NCI-H774 (cell line): ENCODE measurements around the gene SOX12.

Experiments
- DNase-seq: peaks from one replicate; lab custom pipeline; 2025; lab: John Stamatoyannopoulos, UW

Gene SOX12

DNA sequence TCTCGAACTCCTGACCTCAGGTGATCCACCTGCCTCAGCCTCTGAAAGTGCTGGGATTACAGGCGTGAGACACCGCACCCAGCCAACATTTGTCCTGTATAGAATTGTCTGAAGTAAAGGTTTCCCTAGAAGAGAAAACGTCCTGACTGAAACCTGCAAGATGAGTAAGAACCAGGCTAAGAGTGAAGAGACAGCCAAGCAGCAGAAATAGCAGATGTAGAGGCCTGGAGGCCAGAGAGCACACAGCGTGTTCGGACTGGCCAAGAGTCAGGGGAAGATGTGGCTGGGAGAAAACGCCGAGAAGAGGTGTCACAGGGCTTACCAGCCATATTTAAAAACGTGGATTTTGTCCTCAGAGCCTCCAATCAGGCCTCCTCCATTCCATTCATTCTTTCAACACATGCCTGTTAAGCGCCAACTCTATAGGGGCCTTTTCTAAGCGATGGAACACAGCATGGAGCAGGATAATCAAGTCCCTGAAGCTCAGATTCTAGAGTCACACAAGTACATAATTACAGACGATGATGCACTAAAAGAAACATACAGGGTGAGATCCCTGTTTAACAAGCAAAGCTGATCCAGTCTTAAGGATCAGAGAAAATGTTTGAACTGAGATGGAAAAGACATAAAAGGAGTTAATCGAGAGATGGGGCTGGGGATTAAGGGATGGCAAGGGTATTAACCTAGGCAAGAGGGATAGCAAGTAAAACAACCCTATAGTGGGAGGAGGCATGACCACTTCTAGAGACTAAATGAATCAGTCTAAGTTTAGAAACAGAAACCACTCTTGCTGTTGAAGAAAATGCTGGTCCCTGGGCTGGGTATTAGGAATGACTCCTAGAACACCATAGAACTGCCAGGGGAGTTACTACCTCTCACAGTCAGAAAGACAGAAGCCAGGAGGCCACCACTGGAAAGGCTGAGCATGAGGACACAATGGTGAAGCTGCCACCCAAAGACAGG is 23.2 kb upstream of the SOX12 start:
- DNase-seq = no peak

DNA sequence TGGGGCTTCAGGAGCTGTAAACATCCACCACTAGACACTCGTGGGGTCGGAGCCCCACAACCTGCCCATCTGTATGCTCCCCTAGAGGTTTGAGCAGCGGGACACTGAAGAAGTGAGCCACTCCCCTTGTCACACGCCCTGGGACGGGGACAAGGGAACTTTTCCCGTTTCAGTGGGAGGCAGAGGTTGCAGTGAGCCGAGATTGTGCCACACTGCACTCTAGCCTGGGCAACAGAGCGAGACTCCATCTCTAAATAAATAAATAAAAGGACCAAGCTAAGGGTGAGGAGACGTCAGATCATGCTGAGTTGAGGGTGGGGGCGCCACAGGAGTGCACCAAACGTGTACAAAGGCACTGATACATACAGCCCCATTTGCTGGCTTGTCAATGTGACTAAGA is 19.6 kb upstream of the SOX12 start:
- no peak for DNase-seq

DNA sequence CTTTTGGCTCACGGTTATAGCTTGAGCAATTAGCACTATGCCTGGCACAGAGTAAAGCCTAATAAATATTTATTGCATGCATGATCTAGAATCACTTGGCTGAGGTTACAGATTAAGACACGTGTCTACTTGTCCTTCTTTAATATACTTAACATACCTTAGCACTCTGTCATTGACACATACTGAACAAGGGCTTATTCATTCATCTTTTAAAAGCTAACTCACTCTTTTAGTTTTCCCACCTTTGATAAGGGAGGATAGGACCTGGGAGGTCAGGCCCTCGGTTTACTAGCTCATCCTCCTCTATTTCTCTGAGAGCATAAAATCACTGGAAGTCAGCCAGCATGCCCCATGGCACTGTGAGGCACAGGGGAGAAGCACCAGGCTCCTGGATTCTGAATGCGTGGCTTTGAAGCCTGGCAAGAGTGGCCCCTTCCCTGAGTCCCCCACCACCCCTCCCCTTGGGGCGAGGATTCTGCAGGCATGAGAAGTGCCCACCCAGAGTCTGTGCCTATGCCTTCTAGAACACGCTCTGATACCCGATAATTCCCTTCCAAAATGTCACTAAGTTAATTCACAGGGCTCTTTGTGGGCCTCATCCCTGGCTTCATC is 16.8 kb upstream of the SOX12 start:
- DNase-seq = no peak

DNA sequence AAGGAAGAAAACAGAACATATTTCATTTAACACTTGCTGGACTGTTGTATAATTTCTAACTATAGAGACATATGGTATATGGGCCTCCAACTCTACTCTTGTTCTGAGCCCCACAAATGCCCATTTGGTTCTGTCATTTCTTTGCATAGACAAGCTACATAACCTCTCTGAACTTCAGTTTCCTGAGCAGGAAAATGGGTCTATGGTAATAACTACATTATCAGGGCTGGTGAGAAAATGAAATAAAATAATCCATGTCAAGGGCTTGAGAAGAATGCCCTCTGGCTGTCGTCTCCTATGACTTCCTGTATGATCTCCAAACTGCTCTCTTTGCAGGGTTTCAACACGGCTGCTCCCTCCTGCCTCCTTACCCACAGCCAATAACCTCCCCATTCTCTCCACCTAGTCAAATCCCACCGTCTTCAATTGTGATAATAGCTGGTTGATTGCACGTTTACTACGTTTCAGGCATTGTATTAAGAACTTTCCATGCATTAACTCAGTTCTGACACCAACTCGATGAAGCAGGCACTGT is 16.0 kb upstream of the SOX12 start:
- no peak for DNase-seq

DNA sequence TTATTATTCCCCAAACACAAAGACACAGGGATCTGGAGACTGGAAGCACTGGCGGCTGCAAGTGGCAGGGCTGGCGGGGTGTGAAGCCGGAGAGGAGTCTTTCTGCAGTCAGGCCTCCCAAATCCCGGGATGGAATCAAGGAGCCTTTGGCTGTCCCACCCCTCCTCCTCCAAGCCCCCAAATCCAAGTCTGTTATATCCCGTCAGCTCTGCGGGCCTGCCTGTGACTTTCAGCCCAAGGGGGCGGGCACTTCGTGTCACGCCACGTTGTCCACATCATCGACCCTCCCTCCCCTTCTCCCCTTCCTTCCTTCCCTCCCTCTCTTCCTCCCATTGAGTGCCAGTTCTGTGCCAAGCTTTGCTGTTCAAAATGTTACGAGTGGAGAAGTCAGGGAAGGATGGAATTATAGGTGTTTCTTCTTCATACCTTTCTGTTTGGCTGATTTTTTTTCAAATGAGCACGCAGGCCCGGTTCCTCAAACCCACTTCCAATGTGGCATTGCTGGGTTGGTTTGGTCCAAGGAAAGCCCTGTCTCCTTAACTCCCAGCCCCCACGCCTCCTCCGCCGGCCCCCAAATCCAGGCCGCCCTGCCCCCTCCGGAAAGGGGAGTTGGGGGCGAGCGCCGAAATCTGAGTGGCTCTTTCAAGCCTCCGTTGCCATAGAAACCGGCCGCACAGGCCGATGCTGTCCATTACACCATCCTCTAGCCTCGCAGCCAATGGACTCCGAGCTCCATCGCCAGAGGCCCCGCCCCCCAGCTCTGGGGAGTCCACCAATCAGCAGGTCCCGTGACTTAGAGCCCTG is 15.3 kb upstream of the SOX12 start:
- peak; percentile 98 for DNase-seq

DNA sequence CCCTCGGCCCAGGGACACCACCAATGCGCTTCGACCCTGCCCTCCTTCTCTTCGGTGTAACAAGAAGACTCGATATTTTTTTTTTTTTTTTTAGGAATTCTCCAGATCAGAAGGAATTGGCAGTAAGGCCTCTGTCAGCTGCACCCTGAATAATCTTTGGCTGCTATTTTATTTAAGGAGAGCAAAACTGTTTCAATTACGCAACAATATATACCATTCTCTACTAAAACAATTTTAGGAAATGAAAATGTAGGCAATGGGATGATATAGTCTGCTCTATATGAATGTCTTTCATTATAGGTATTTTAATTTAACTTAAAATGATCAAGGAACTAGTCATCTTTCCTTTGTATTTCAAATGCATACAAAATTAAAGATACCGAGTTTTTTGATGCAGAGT is 14.7 kb upstream of the SOX12 start:
- DNase-seq = no peak

DNA sequence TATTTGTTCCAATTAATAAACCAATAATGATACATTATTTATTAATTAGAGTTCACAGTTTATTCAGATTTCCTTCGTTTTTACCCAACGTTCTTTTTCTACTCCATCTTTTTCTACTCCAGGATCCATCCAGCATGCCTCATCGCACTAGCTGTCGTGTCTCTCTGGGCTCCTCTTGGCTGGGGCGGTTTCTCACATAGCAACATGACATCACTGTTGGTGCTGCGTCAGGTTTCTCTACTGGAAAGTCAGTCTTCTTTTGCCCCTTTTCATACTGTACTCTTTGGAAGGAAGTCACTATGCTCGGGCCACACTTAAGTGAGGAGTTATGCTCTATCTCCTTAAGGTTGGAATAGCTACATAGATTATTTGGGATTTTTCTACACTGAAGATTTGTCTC is 13.7 kb upstream of the SOX12 start:
- DNase-seq = no peak

DNA sequence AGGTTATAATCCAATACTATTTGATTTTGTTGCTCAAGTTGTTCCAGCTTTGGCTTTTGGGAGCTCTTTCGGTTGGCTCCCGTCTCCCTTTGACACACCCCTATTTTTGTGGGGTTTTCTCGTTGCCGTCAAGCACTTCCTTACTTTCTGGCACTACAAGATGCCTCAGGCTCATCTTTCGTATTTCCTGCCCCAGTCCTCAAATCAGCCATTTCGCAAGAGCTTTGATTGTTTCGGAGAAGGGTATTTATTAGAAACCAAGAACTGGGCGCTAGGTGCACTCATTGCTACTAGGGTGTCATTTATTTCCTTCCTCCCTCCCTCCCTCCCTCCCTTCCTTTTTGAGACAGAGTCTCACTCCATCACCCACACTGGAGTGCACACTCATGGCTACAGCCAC is 13.3 kb upstream of the SOX12 start:
- DNase-seq = no peak

DNA sequence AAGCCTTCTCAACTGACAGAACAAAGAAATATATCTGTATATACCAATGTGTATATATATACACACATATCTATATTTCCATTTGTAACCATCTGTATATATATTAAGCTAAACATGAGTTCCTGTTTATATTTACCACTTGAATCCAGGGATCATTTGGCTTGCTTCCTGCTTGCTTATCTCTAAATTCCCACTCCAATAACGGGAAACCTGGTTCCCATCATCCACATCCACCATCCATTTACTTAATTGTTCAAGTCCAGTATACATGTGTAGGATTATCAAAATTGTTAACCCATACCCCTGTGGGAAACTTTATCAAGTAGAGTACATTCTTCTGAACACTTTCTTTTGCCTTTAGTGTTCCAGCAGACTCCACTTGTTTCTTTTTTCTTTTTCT is 12.5 kb upstream of the SOX12 start:
- DNase-seq = no peak

DNA sequence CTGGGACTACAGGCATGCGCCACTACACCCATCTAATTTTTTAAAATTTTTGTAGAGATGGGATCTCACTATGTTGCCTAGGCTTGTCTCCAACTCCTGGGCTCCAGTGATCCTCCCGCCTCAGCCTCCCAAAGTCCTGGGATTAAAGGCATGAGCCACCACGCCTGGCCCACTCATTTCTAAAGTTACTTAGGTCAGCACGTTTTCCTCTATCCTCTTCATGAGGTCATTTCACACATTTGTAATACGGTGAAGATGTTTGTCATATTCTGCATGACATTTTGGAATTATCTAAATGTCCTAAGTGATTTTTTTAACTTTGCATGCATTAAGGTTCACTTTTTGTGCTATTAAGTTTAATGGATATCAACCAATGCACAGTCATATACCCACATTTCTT is 11.9 kb upstream of the SOX12 start:
- DNase-seq = no peak

DNA sequence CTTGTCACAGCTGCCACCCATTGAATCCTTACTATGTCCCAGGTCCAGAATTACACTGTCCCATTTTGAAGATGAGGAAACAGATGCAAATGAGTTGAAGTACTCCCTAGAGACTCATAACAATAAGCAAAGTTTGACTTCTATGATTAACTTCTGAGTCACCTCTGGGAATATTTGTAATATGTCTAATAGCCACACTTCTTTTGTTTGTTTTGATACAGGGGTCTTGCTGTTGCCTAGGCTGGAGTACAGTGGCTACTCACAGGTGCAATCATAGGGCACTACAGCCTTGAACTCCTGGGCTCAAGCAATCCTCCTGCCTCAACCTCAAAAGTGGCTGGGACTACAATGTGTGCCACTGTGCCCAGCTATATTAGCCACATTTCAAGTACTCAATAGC is 11.4 kb upstream of the SOX12 start:
- no peak for DNase-seq

DNA sequence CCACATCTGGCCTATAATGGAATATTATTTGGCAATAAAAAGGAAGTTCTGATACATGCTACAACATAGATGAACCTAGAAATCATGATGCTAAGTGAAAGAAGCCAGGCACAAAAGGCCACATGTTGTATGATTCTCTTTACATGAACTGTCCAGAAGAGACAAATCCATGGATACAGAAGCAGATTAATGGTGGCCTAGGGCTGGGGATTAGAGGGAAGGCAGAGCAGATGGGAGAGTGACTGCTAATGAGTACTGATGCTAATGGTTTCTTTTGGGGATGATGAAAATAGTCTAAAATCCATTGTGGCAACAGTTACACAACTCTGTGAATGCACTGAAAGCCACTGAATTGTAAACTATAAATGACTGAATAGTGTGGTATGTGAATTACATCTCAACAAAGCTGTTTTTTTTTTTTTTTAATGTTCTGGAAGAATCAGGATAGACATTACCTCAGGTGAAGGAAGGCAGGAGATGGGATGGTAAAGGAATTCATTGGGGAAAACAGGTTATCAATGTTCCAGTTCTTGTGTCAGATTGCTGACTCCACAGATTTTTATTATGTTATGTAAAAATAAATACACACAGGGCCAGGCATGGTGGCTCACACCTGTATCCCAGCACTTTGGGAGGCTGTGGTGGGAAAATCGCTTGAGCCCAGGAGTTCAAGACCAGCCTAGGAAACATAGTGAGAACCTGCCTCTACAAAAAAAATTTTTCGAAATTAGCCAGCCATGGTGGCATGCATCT is 8.9 kb upstream of the SOX12 start:
- DNase-seq = no peak

DNA sequence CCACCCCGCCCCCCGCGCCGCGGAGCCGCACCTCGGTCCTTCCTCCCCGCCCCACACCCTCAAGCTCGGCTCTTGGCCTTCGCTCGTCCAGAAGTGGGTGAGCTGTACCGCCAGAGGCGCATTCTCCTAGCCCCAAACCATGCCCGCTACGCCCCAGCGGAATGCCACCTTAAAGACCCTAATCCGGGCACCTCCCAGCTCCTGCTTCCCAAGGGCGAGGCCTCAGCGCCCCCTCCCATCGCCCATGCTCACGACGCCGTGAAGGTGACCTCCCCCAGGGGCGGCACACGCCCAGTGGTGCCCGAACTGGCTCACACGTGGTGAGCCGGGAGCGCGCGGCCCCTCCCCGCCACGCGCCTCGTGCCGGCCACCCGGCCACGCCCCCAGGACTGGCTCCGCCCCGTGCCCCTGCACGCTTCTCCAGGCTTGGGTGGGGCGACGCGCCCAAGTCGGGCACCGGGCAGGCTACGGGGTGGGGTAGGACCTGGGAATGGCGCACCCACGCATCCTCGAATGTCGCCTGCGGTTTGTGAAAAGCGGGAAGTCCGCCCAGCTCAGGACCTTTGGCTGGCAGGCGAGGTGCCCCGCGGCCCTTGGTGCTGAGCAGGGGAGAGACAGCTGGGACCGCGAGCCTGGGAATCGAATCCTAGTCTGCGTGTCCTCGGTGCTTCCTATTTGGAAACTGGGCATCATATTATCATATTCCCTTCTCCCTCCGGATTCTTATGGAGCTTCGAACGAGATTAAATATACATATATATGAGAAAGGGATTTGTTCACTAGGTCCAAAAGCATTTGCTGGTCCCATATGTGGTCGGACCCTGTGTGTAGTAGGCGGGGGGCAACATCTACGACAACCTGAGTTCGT is 941 bp upstream of the SOX12 start:
- peak; percentile 87 for DNase-seq

DNA sequence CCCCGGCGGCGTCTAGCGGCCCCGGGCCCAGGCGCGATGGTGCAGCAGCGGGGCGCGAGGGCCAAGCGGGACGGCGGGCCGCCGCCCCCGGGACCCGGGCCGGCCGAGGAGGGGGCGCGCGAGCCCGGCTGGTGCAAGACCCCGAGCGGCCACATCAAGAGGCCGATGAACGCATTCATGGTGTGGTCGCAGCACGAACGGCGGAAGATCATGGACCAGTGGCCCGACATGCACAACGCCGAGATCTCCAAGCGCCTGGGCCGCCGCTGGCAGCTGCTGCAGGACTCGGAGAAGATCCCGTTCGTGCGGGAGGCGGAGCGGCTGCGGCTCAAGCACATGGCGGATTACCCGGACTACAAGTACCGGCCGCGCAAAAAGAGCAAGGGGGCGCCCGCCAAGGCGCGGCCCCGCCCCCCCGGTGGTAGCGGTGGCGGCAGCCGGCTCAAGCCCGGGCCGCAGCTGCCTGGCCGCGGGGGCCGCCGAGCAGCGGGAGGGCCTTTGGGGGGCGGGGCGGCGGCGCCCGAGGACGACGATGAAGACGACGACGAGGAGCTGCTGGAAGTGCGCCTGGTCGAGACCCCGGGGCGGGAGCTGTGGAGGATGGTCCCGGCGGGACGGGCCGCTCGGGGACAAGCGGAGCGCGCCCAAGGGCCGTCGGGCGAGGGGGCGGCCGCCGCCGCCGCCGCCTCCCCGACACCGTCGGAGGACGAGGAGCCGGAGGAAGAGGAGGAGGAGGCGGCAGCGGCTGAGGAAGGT is 715 bp downstream of the SOX12 start:
- DNase-seq = no peak

DNA sequence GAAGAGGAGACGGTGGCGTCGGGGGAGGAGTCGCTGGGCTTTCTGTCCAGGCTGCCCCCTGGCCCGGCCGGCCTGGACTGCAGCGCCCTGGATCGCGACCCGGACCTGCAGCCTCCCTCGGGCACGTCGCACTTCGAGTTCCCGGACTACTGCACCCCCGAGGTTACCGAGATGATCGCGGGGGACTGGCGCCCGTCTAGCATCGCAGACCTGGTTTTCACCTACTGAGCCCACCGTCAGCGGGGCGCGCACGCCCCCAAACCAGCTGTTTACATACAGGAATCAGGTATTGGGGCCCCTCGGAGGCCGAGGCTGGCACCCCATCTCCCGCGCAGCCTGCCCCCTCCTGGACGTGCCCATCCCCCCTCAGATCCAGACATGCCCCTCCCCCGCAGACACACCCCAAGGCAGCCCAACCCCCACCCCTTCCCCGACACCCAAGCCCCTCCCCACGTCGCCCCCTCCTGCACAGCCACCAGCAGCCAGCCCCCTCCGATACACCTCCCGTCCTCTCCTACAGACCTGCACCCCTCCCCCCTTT is 1.4 kb downstream of the SOX12 start:
- DNase-seq = no peak

DNA sequence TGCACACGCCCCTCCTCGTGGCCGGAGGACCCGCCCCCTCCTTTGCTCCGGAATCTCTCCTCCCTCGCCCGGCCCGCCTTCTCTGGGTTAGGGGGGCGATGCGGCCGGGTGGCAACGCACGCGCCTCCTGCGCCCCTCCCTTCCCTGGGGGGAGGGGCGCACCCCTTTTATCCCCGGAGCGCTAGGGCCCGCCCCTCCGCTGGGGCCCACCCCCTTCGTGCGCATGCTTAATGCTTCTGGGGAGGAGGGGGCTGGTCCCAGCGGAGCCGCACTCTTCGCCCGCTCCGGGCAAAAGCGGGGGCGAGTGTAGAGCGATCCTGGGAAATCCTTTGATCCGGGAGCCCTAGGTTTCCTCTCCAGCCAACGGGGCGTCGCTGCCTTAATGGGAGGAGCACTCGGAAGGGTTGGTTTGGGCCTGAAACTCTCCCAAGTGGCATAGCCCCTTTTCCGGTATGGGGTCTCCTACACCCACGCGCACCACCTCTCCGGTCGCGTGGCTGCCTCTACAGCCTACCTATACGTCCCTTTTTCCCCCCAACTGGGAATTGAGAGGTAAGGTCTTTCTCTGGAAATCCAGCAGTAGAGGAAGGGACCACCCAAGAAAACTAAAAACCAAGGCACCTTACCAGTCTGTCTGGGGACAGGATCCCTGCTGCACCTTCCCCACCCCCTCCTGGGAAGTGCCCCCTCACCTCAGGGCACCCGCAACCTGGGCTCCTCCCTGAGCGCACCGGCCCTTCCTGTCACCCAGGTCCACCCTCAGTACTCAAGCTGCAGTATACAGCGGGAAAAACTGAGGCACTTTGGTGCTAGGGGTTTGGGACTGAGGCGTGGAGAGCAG is 2.1 kb downstream of the SOX12 start:
- peak; percentile 85 for DNase-seq

DNA sequence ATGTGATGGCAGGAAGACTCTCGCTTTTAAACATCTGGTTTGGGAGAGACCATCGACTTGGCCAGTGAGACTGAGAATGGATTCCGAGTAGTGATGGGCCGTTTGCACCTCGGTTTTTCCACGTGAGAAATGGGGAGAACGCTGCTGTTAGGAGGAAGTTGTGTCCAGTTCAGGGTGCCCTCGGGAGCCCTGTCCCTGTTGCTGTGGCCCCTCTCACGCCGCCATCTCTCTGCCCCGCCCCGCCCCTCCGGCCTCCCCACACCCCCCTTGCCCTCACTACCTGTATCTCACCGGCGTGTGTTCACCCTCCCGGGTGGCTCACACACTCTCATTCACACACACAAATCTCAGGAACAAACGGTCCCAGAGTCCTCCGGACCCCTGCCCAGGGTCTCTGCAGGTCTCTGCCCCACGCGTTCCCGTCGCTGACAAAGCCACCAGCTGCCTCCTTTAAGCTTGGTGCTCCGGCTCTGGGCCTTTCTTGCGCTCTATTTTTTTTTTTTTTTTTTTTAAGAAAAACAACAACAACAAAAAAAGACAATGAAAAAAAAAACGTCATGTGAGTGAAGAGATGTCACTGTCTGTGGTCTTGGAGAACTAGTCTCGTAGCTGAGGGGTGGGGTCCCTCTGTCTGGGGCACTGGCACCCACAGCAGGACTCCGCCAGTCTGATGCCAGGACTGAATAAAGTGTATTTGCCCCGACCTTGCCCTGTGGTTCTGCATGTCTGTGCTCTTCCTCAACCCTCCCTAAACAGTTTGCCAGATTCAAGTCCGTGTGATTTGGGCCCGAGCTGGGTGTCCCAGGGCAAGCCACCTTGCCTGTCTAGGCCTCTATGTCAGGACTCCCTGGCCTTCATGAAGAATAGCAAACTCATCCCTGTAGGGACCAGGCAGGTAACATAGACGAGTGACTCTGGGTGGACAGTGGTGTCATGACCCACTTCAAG is 2.9 kb downstream of the SOX12 start:
- no peak for DNase-seq
